ENCODE data around the gene PTGS1.

DNA sequence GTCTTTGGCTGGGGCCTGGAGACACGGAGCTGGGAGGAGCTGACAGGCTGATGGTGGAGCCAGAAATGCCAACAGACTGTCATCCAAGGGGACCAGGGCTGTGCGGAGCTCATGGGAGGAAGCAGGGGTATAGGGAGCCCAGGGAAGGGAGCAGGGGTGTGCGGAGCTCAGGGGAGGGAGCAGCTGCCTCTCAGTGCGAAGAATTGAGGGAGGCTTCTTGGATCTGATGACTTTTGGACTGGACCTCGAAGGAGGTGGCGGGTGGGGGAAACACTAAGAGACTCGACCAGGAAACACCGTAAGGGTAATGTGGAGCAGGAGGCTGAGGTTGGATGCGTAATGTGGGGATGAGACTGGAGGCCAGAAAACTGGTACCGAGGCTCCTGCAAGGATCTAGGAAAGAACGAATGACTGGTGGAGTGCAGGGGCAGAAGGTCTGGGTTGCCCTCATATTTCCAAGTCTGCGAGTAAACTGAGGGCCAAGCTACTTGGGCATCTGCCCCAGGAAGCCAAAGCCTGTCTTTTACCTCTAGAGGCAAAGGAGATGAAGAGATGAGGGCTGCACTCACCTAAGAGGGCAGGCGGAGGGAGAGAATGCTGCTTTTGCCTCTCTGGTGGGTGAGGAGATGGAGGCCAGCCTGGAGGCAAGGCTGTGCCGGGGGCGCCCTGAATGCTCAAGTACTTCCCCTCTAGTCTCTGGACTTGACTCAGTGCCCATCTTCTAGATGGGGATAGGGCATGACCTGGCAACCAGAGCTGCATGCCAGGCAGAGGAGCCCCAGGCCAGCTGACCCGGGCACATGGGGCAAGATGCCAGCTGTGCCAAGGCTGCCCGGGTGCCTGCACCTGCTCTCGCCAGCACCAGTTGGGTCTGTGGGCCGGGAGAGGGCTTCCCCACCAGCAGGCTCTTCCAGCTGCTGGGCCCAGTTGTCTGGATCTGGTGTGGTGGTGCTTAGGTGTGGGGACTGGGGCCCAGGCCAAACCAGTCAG lies 2.3 kb downstream of the PTGS1 start:
- TF ChIP-seq, protein P1, sequence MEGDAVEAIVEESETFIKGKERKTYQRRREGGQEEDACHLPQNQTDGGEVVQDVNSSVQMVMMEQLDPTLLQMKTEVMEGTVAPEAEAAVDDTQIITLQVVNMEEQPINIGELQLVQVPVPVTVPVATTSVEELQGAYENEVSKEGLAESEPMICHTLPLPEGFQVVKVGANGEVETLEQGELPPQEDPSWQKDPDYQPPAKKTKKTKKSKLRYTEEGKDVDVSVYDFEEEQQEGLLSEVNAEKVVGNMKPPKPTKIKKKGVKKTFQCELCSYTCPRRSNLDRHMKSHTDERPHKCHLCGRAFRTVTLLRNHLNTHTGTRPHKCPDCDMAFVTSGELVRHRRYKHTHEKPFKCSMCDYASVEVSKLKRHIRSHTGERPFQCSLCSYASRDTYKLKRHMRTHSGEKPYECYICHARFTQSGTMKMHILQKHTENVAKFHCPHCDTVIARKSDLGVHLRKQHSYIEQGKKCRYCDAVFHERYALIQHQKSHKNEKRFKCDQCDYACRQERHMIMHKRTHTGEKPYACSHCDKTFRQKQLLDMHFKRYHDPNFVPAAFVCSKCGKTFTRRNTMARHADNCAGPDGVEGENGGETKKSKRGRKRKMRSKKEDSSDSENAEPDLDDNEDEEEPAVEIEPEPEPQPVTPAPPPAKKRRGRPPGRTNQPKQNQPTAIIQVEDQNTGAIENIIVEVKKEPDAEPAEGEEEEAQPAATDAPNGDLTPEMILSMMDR (IDR thresholded peaks at IDR 0.05), result no peak
- TF ChIP-seq POLR2AphosphoS5 (IDR thresholded peaks at IDR 0.05), result no peak
- no peak for TF ChIP-seq POLR2A (IDR thresholded peaks at IDR 0.05)

Measured in gastroesophageal sphincter (tissue), 3 donors.